GM12865 (cell line): ENCODE data around the gene BANF1.
"Not testable (repeated sequence)": the region's sequence is repeated elsewhere in the genome, so short reads cannot be mapped to it uniquely, and the experiment has no call there.

ENCODE experiments used
- DNase-seq: peaks from one replicate; pipeline ENCODE4 v3.0.0; 2010; ENCODE audit warnings: low read depth
- H3K4me3 ChIP-seq: 2 replicates; pipeline ENCODE4 v1.5.1; 2011; ENCODE audit warnings: mild to moderate bottlenecking, low read depth, low read length, control low read depth
- TF ChIP-seq, protein P1 (sequence below): IDR thresholded peaks from 2 replicates; pipeline ENCODE4 v1.5.1; 2011; ENCODE audit warnings: low read length, control low read depth, low read depth, inconsistent platforms; ENCODE audit not compliant: insufficient read depth; ENCODE audit errors: missing control alignments

The BANF1 gene

DNA sequence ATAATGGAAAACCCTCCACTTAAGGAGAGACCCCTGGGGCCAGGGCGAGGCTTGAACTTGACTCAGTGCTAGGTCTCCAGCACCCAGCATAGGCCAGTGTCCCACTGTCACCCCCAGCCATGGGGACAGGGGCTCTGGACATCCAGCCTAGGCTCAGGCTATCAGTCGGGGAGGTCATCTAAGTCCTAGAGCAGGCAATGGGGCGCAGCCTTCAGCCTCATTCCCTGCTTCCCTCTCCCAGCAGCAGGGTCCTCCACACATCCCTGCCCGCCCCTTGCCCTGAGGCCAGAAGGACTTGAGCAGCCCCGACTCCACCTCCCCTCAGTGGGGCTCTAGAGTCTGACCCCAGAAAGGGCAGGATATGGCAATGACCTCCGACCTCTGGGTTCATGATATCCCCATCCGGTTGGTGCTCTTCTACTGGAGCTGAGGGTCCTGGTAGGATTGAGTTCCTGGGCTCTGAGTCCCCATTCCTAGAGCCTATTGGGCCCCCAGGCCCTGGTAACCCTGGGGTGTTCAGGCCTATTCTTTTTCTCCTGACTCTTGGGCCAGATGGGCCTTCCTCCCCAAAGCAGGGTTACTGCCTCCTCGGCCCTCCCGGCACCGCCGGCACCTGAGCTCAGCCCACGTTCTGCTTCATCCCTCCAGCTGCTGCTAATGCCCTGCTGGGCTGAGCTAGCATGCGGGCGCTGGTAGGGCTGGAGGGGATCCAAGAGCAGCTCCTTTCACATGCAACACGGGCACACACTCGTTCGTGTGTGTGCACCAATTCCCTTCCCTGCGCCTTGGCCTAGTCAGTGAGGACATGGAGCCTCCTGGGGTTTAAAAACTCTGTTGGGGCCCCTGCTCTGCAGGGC, 13.9 kb downstream of the BANF1 start:
- no peak for DNase-seq
- TF ChIP-seq, protein P1, sequence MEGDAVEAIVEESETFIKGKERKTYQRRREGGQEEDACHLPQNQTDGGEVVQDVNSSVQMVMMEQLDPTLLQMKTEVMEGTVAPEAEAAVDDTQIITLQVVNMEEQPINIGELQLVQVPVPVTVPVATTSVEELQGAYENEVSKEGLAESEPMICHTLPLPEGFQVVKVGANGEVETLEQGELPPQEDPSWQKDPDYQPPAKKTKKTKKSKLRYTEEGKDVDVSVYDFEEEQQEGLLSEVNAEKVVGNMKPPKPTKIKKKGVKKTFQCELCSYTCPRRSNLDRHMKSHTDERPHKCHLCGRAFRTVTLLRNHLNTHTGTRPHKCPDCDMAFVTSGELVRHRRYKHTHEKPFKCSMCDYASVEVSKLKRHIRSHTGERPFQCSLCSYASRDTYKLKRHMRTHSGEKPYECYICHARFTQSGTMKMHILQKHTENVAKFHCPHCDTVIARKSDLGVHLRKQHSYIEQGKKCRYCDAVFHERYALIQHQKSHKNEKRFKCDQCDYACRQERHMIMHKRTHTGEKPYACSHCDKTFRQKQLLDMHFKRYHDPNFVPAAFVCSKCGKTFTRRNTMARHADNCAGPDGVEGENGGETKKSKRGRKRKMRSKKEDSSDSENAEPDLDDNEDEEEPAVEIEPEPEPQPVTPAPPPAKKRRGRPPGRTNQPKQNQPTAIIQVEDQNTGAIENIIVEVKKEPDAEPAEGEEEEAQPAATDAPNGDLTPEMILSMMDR = no peak

GRCh38 chr11:66016793-66017177, 14.5 kb downstream of the BANF1 start:
- TF ChIP-seq, protein P1 = no peak
- no peak overlapping the region for H3K4me3 ChIP-seq

More for the DNA sequence above, 13.9 kb downstream of the BANF1 start:
- no peak overlapping the region for H3K4me3 ChIP-seq

DNA sequence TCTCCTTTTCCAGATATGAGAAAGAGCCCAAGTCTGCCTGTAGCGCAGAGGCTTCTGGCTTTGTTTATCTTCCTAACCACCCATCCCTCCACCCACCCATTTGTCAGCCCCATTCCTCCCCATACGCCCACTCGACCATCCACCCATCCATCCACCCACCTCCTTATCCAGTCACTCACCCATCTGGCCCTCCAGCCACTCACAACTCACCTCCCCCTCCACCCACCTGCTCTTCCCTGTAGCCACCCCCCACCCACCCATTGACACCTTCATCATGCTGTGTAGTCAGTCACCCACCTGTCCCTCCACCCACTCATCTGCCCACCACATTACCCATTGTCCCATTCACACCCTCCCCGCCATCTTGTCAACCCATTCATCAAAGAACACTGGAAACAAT, 15.0 kb downstream of the BANF1 start:
- TF ChIP-seq, protein P1 = no peak
- no peak for DNase-seq
- no peak overlapping the region for H3K4me3 ChIP-seq

More at GRCh38 chr11:66016793-66017177, 14.5 kb downstream of the BANF1 start:
- no peak for DNase-seq

- H3K4me3 ChIP-seq = no peak overlapping the region
- TF ChIP-seq, protein P1 = no peak
- no peak for DNase-seq
Observed at GRCh38 chr11:66020212-66020611, 17.9 kb downstream of the BANF1 start.

GRCh38 chr11:66020618-66021357, 18.5 kb downstream of the BANF1 start:
- no peak overlapping the region for H3K4me3 ChIP-seq
- DNase-seq = no peak
- TF ChIP-seq, protein P1 = no peak

- no peak overlapping the region for H3K4me3 ChIP-seq
- TF ChIP-seq, protein P1 = peak; percentile 92
- DNase-seq = peak; percentile 61
Observed at GRCh38 chr11:66022401-66023185, 20.3 kb downstream of the BANF1 start.

DNA sequence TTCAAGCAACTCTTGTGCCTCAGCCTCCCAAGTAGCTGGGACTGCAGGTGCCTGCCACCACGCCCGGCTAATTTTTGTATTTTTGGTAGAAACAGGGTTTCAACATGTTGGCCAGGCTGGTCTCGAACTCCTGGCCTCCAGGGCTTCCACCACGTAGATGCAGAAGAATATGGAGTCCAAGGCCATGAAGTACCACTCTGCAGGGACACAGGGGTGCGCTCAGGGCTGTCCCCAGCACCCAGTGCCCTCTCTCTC, 20.8 kb downstream of the BANF1 start:
- not testable (repeated sequence) for DNase-seq, H3K4me3 ChIP-seq
